ENCODE results near the gene ADGRF1. TPM values are rescaled to one million over a fixed set of nuclear protein-coding genes. Genes with fewer than 3 reads are reported as not detected.
"Not testable (repeated sequence)": the region's sequence is repeated elsewhere in the genome, so short reads cannot be mapped to it uniquely, and the experiment has no call there.

The ADGRF1 gene
- total RNA-seq (ENCODE audit: insufficient read depth, low replicate concordance), result 4.6 TPM

- DNase-seq (ENCODE audit: low spot score), result peak; percentile 26
These were observed at the start of gene ADGRF1 for GRCh38 chr6:47042275-47042791. Gene ADGRF1, minus strand, starts transcription at chr6:47042332. Its CDS starts 13,271 bp downstream, at chr6:47029061.

GRCh38 chr6:47090881-47091280 lies 48.7 kb upstream of the ADGRF1 start:
- DNase-seq (ENCODE audit: low spot score), result no peak

GRCh38 chr6:47089473-47089872 lies 47.3 kb upstream of the ADGRF1 start:
- DNase-seq (ENCODE audit: low spot score), result not testable (repeated sequence)

- DNase-seq (ENCODE audit: low spot score), result no peak
These were observed 44.1 kb upstream of the ADGRF1 start for GRCh38 chr6:47086051-47086770.

DNA sequence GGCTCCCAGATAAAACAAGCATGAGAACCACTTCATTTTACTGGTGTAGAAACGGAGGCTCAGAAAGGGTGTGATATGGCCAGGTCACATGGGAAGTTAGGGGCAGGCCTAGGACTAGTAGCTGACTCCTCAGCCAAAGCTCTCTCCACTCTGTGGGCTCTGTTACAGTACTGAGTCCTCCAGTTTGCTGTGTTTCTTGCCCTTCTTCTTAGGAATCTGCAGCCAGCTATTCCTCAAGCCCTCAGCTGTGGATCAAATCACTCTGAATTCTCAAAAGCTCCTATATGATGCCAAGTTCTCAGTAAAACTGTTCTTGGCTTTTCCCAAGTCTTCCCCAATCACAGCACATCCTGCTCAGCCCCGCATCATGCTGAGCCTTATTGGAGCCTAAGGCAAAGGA lies 42.5 kb upstream of the ADGRF1 start:
- peak; percentile 60 for DNase-seq (ENCODE audit: low spot score)

GRCh38 chr6:47083586-47084047 lies 41.5 kb upstream of the ADGRF1 start:
- DNase-seq (ENCODE audit: low spot score), result peak; percentile 97

GRCh38 chr6:47080083-47080596 lies 38.0 kb upstream of the ADGRF1 start:
- no peak for DNase-seq (ENCODE audit: low spot score)

DNA sequence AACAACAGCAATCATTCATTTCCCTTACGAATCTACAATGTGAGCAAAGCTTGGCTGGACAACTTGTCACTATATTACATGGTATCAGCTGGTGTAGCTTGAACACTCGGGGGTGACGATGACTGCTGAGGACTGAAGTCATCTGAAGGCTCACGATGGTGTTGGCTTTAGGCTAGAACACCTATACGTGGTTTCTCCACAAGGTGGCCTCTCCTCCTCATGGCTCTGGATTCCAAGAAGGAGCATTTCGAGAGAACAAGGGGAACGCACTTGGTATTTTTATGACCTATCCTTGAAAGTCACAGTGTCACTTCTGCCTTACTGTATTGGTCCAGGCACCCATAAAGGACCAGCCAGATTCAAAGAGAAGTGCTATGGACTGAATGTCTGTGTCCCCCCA lies 37.5 kb upstream of the ADGRF1 start:
- no peak for DNase-seq (ENCODE audit: low spot score)

DNA sequence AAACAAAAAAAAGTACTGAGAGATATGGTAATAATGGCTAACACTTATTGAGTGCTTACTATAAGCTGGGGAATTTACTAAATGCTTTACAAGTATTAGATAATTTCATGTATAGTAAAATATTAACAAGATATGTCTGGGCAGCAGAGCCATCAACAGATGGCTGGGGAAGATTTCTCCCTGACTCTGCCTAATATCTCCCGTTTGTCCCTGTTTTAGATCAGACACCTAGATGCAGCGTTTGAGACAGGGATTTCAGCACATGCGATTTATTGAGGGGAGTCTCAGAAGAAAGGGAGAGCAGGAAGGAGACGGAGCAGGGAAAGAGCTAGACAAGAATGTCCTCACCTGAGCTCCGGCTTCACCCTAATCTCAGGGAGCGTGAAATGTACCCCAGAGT lies 36.9 kb upstream of the ADGRF1 start:
- DNase-seq (ENCODE audit: low spot score), result peak; percentile 18

GRCh38 chr6:47076422-47077344 lies 34.6 kb upstream of the ADGRF1 start:
- DNase-seq (ENCODE audit: low spot score), result no peak

GRCh38 chr6:47075741-47076421 lies 33.7 kb upstream of the ADGRF1 start:
- DNase-seq (ENCODE audit: low spot score), result peak; percentile 43

- DNase-seq (ENCODE audit: low spot score), result no peak
These were observed 33.0 kb upstream of the ADGRF1 start for GRCh38 chr6:47075168-47075567.

GRCh38 chr6:47073125-47074110 lies 31.3 kb upstream of the ADGRF1 start:
- no peak for DNase-seq (ENCODE audit: low spot score)

GRCh38 chr6:47072667-47073066 lies 30.5 kb upstream of the ADGRF1 start:
- no peak for DNase-seq (ENCODE audit: low spot score)

DNA sequence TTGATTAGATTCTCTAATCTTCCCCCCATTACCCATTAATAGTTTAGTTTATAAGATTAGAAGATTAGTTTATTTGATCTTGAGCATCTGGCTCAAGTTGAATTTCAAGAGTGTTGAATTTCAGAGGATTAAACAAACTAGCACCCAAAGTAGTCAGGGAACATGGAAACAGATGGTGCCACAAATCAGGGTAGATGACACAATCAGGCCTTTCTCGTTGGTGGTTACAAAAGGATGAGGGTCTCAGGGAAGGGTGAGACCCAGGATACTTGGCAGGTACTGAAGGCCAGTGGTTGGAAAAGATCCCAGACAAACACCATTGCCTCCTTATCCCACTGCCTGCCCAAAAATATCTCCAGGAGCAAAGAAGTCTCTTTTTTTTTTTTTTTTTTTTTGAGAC lies 29.5 kb upstream of the ADGRF1 start:
- no peak for DNase-seq (ENCODE audit: low spot score)

- no peak for DNase-seq (ENCODE audit: low spot score)
These were observed 28.3 kb upstream of the ADGRF1 start for GRCh38 chr6:47070461-47070860.

DNA sequence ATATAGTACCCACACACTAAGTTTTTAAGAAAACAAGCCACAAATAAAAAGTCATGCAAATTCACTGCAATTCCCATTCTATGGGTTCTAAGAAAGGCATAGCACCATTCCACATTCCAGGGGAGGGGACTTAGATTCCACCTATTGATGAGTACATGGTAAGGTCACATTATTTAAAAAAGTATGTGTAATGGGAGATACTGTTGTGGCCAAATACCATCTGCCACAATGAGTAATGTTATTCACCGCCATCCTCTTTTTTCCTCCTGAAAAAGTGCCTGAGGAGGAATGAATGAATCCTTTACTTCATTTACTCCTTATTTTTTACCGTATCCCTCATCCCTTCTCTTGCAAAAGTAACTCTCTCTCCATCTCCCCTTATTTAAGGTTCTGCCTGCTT lies 27.0 kb upstream of the ADGRF1 start:
- DNase-seq (ENCODE audit: low spot score), result no peak

DNA sequence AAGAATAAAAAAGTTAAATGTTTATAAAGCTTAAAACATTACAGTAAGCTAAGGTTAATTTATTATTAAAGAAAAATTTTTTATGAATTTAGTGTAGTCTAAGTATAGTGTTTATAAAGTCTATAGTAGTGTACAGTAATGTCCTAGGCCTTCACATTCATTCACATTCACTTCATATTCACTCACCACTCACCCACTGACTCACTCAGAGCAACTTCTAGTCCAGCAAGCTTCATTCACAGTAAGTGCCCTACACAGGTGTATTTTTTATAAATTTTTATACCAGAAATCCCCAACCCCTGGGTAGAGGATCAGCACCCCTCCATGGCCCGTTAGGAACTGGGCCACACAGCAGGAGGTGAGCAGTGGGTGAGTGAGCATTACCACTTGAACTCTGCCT lies 24.3 kb upstream of the ADGRF1 start:
- no peak for DNase-seq (ENCODE audit: low spot score)

DNA sequence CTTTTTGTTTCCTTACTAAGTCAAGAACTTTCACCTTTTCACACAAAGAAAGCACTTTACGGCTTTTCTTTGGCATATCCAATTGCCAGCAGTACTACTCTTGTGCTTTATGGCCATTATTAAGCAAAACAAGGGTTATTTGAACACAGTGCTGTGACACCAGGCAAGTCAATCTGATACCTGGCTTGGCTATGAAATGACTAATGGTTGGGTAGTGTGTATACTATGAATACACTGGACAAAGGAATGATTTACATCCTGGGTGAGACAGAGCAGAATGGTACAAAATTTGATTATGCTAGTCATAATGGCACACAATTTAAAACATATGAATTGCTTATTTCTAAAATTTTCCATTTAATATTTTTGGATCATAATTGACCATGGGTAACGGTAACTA lies 22.1 kb upstream of the ADGRF1 start:
- no peak for DNase-seq (ENCODE audit: low spot score)

DNA sequence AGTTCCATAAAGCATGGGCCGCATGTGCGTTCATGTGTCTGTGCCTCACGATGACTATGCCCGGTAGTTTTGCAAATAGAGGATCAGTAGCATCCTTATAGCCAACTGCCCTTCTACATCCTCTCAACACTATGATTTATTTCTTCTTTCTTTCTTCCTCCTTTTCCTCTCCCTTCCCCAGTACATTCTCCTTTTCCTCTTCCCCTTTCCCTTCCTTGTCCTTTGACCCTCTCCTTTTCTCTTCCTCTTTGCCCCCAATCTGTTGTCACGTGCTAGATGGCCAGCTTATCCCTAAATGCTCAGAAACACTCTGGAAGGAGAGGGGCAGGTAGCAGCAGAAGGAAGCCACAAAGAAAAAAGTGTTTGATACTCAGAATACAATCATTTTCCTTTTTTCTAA lies 20.2 kb upstream of the ADGRF1 start:
- no peak for DNase-seq (ENCODE audit: low spot score)

Measured in umbilical cord (tissue), 2 donors.